Coronary artery (tissue), 2 donors: Measurements from ENCODE around the gene HIPK2.

Experiments used
- DNase-seq: peaks from one replicate; pipeline ENCODE4 v3.0.0-alpha.2; 2017; ENCODE audit warnings: low spot score
- H3K27ac ChIP-seq, 2 donors: fragments of 200-600 bp; sonication (generic); one replicate each; pipeline ENCODE4 v1.5.1; 2016 to 2019
- H3K4me3 ChIP-seq: fragments of 200-600 bp; sonication (generic); 2 replicates; pipeline ENCODE4 v1.5.1; 2016; ENCODE audit warnings: mild to moderate bottlenecking, moderate library complexity
- CTCF ChIP-seq: fragments of 200-600 bp; sonication (generic); IDR thresholded peaks from one replicate; pipeline ENCODE4 v1.5.1; 2019; ENCODE audit warnings: antibody characterized with exemption

Gene HIPK2

GRCh38 chr7:139534966-139535651 lies 242.7 kb downstream of the HIPK2 start:
- TF ChIP-seq CTCF, result no peak
- DNase-seq, result no peak

GRCh38 chr7:139534096-139534495 lies 243.7 kb downstream of the HIPK2 start:
- Histone ChIP-seq H3K27ac (no peak overlapping the region), H3K4me3 (no peak overlapping the region)
- no peak for DNase-seq
- TF ChIP-seq CTCF, result no peak

More at GRCh38 chr7:139534966-139535651, 242.7 kb downstream of the HIPK2 start:
- H3K27ac ChIP-seq, result no peak overlapping the region
- no peak overlapping the region for H3K4me3 ChIP-seq

- DNase-seq, result no peak
- Histone ChIP-seq H3K4me3 (no peak overlapping the region), H3K27ac (no peak overlapping the region)
- TF ChIP-seq CTCF, result no peak
Observed at GRCh38 chr7:139532636-139533155, 245.1 kb downstream of the HIPK2 start.

- no peak overlapping the region for H3K27ac ChIP-seq
Observed at GRCh38 chr7:139531094-139531493, 246.7 kb downstream of the HIPK2 start.

GRCh38 chr7:139526578-139527544 lies 250.9 kb downstream of the HIPK2 start:
- no peak for TF ChIP-seq CTCF
- DNase-seq, result no peak
- Histone ChIP-seq H3K27ac (no peak overlapping the region), H3K4me3 (no peak overlapping the region)

More at GRCh38 chr7:139531094-139531493, 246.7 kb downstream of the HIPK2 start:
- DNase-seq, result no peak
- H3K4me3 ChIP-seq, result no peak overlapping the region
- no peak for TF ChIP-seq CTCF

GRCh38 chr7:139525750-139526149 lies 252.0 kb downstream of the HIPK2 start:
- Histone ChIP-seq H3K27ac (no peak overlapping the region), H3K4me3 (no peak overlapping the region)
- DNase-seq, result no peak
- no peak for TF ChIP-seq CTCF
